ENCODE data around the gene EPN2.

Gene EPN2

GRCh38 chr17:19384723-19385391 is 147.7 kb downstream of the EPN2 start:
- no peak for DNase-seq

DNA sequence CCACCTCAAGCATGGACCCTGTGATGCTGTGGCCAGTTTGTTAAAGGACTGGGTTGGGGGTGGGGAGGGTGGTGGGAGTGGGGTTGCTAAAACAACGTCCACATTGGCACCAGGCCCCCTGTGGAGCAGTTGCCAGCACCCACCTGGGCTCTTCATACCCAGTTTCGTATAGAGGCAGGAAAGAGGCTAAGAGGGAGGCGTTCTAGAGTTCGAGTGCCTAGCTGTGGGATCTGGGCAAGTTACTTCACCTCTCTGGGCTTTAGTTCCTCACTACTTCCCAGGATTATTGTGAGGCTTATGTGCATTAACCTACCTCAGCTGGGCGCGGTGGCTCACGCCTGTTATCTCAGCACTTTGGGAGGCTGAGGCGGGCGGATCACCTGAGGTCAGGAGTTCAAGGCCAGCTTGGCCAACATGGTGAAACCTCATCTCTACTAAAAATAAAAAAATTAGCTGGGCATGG is 148.4 kb downstream of the EPN2 start:
- DNase-seq: no peak

All from GOT3 (cell line).